ENCODE data around the gene NFATC3. TPM values are rescaled to one million over a fixed set of nuclear protein-coding genes. Genes with fewer than 3 reads are reported as not detected.
A peak's percentile ranks its signal among the peaks of the same experiment; 100 is the strongest.

Gene NFATC3
- total RNA-seq, 1 donor from 2014 or later: 42.0 TPM

GRCh38 chr16:68229431-68230175, 144.4 kb downstream of the NFATC3 start:
- no peak for DNase-seq (ENCODE audit: extremely low spot score, unreplicated experiment)
- H3K9me3 Mint-ChIP-seq (ENCODE audit: unreplicated experiment): no peaks in the 10 kb centered on the region
- peaks cover 11% of the 10 kb centered on the region for H3K4me1 Mint-ChIP-seq (ENCODE audit: unreplicated experiment)
- peak; percentile 87 for TF ChIP-seq CTCF (IDR thresholded peaks at IDR 0.05)
- H3K4me3 Mint-ChIP-seq (ENCODE audit: unreplicated experiment): no peak overlapping the region
- peak overlapping the region; percentile 42 for H3K27ac Mint-ChIP-seq (ENCODE audit: unreplicated experiment)
- no peaks in the 10 kb centered on the region for H3K27me3 Mint-ChIP-seq (ENCODE audit: unreplicated experiment)
- H3K36me3 Mint-ChIP-seq (ENCODE audit: unreplicated experiment): peaks cover 6% of the 10 kb centered on the region

- no peak for TF ChIP-seq CTCF (IDR thresholded peaks at IDR 0.05)
- Mint-ChIP-seq H3K36me3 (ENCODE audit: unreplicated experiment) (peaks cover 5% of the 10 kb centered on the region), H3K9me3 (ENCODE audit: unreplicated experiment) (no peaks in the 10 kb centered on the region), H3K27ac (ENCODE audit: unreplicated experiment) (no peak overlapping the region), H3K4me1 (ENCODE audit: unreplicated experiment) (peaks cover 13% of the 10 kb centered on the region), H3K4me3 (ENCODE audit: unreplicated experiment) (no peak overlapping the region), H3K27me3 (ENCODE audit: unreplicated experiment) (no peaks in the 10 kb centered on the region)
- no peak for DNase-seq (ENCODE audit: extremely low spot score, unreplicated experiment)
Measured at GRCh38 chr16:68230176-68230571, 145.0 kb downstream of the NFATC3 start.

GRCh38 chr16:68230956-68231355, 145.8 kb downstream of the NFATC3 start:
- H3K27me3 Mint-ChIP-seq (ENCODE audit: unreplicated experiment): no peaks in the 10 kb centered on the region
- no peak for DNase-seq (ENCODE audit: extremely low spot score, unreplicated experiment)
- H3K27ac Mint-ChIP-seq (ENCODE audit: unreplicated experiment): no peak overlapping the region
- peaks cover 2% of the 10 kb centered on the region for H3K36me3 Mint-ChIP-seq (ENCODE audit: unreplicated experiment)
- H3K4me1 Mint-ChIP-seq (ENCODE audit: unreplicated experiment): peaks cover 13% of the 10 kb centered on the region
- H3K9me3 Mint-ChIP-seq (ENCODE audit: unreplicated experiment): no peaks in the 10 kb centered on the region
- no peak overlapping the region for H3K4me3 Mint-ChIP-seq (ENCODE audit: unreplicated experiment)
- no peak for TF ChIP-seq CTCF (IDR thresholded peaks at IDR 0.05)

- H3K27me3 Mint-ChIP-seq (ENCODE audit: unreplicated experiment): no peaks in the 10 kb centered on the region
- no peak for TF ChIP-seq CTCF (IDR thresholded peaks at IDR 0.05)
- H3K4me3 Mint-ChIP-seq (ENCODE audit: unreplicated experiment): no peak overlapping the region
Measured at GRCh38 chr16:68231384-68232136, 146.4 kb downstream of the NFATC3 start.

GRCh38 chr16:68232335-68232734, 147.2 kb downstream of the NFATC3 start:
- Mint-ChIP-seq H3K9me3 (ENCODE audit: unreplicated experiment) (no peaks in the 10 kb centered on the region), H3K36me3 (ENCODE audit: unreplicated experiment) (peaks cover 2% of the 10 kb centered on the region), H3K4me1 (ENCODE audit: unreplicated experiment) (peaks cover 23% of the 10 kb centered on the region), H3K4me3 (ENCODE audit: unreplicated experiment) (no peak overlapping the region), H3K27me3 (ENCODE audit: unreplicated experiment) (no peaks in the 10 kb centered on the region), H3K27ac (ENCODE audit: unreplicated experiment) (no peak overlapping the region)
- no peak for DNase-seq (ENCODE audit: extremely low spot score, unreplicated experiment)
- TF ChIP-seq CTCF (IDR thresholded peaks at IDR 0.05): no peak

More at GRCh38 chr16:68231384-68232136, 146.4 kb downstream of the NFATC3 start:
- no peaks in the 10 kb centered on the region for H3K9me3 Mint-ChIP-seq (ENCODE audit: unreplicated experiment)
- H3K4me1 Mint-ChIP-seq (ENCODE audit: unreplicated experiment): peaks cover 17% of the 10 kb centered on the region
- DNase-seq (ENCODE audit: extremely low spot score, unreplicated experiment): no peak
- H3K27ac Mint-ChIP-seq (ENCODE audit: unreplicated experiment): no peak overlapping the region
- H3K36me3 Mint-ChIP-seq (ENCODE audit: unreplicated experiment): peaks cover 2% of the 10 kb centered on the region

Measured in osteocyte (in vitro differentiated cells).